H1 (cell line): ENCODE measurements around the gene RB1.

ENCODE experiments used
- BRCA1 ChIP-seq: IDR thresholded peaks from 2 replicates; pipeline ENCODE4 v1.6.1; 2012; ENCODE audit warnings: low read depth, low read length, improper control_type of control experiment
- CHD1 ChIP-seq: IDR thresholded peaks from 2 replicates; pipeline ENCODE4 v1.6.1; 2012; ENCODE audit warnings: low read depth, low read length, improper control_type of control experiment
- EP300 ChIP-seq, 2 experiments: IDR thresholded peaks; 1 replicate in 1 of 2; 2 replicates in 1 of 2; pipeline ENCODE4 v1.6.1; 2011 to 2012; ENCODE audit warnings: low read depth in 2 of 2, low read length in 2 of 2, mild to moderate bottlenecking in 2 of 2, borderline replicate concordance in 1 of 2, inconsistent platforms in 1 of 2, moderate library complexity in 1 of 2
- EZH2 ChIP-seq: fragments of 200-600 bp; sonication (generic); IDR thresholded peaks from 2 replicates; pipeline ENCODE4 v1.7.1; 2012; ENCODE audit warnings: low read depth, mild to moderate bottlenecking, moderate library complexity, low read length, inconsistent platforms; ENCODE audit not compliant: severe bottlenecking
- GABPA ChIP-seq: IDR thresholded peaks from 2 replicates; pipeline ENCODE4 v1.6.1; 2011; ENCODE audit warnings: mild to moderate bottlenecking, low read length, moderate library complexity, borderline replicate concordance; ENCODE audit not compliant: insufficient read depth
- POLR2A ChIP-seq, 2 experiments: IDR thresholded peaks; 1 replicate in 1 of 2; 2 replicates in 1 of 2; pipeline ENCODE4 v1.6.1; 2011; ENCODE audit warnings: low read depth in 2 of 2, low read length in 2 of 2, mild to moderate bottlenecking in 2 of 2; ENCODE audit errors: control extremely low read depth in 1 of 2
- POLR2AphosphoS5 ChIP-seq: IDR thresholded peaks from 2 replicates; pipeline ENCODE4 v1.6.1; 2011; ENCODE audit warnings: low read depth, low read length
- RAD21 ChIP-seq, 2 experiments: IDR thresholded peaks in 1 of 2; conservative IDR thresholded peaks in 1 of 2; 2 replicates each; pipeline ENCODE4 v1.6.1; 2011; ENCODE audit warnings: low read depth in 2 of 2, low read length in 2 of 2, improper control_type of control experiment in 1 of 2, inconsistent platforms in 1 of 2, mild to moderate bottlenecking in 1 of 2, moderate library complexity in 1 of 2
- RFX5 ChIP-seq: IDR thresholded peaks from 2 replicates; pipeline ENCODE4 v1.6.1; 2011; ENCODE audit warnings: low read depth, low read length, improper control_type of control experiment, borderline replicate concordance
- TAF7 ChIP-seq: optimal IDR thresholded peaks from 2 replicates; pipeline ENCODE3; 2011; ENCODE audit warnings: low read depth, mild to moderate bottlenecking, inconsistent platforms, low read length, moderate library complexity, borderline replicate concordance
- USF2 ChIP-seq: IDR thresholded peaks from 2 replicates; pipeline ENCODE4 v1.6.1; 2011; ENCODE audit warnings: low read length, improper control_type of control experiment
- TF ChIP-seq, protein P1 (sequence below), 3 experiments: IDR thresholded peaks; 1 replicate in 2 of 3; 2 replicates in 1 of 3; pipeline versions ENCODE4 v1.5.1 to v1.6.1; 2011; ENCODE audit warnings: low read length in 3 of 3, mild to moderate bottlenecking in 3 of 3, inconsistent platforms in 2 of 3, low read depth in 1 of 3, moderate library complexity in 1 of 3; ENCODE audit not compliant: insufficient read depth in 1 of 3; ENCODE audit errors: control extremely low read depth in 1 of 3

GRCh38 chr13:48273346-48273745 lies 30.2 kb upstream of the RB1 start:
- TF ChIP-seq, protein P1, sequence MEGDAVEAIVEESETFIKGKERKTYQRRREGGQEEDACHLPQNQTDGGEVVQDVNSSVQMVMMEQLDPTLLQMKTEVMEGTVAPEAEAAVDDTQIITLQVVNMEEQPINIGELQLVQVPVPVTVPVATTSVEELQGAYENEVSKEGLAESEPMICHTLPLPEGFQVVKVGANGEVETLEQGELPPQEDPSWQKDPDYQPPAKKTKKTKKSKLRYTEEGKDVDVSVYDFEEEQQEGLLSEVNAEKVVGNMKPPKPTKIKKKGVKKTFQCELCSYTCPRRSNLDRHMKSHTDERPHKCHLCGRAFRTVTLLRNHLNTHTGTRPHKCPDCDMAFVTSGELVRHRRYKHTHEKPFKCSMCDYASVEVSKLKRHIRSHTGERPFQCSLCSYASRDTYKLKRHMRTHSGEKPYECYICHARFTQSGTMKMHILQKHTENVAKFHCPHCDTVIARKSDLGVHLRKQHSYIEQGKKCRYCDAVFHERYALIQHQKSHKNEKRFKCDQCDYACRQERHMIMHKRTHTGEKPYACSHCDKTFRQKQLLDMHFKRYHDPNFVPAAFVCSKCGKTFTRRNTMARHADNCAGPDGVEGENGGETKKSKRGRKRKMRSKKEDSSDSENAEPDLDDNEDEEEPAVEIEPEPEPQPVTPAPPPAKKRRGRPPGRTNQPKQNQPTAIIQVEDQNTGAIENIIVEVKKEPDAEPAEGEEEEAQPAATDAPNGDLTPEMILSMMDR (IDR thresholded peaks at IDR 0.05; ENCODE audit: control extremely low read depth in 1 of 3, insufficient read depth in 1 of 3, low read depth in 1 of 3, low read length in 3 of 3) = no peak
- no peak for TF ChIP-seq POLR2AphosphoS5
- no peak for TF ChIP-seq POLR2A (IDR thresholded peaks at IDR 0.05; ENCODE audit: control extremely low read depth in 1 of 2, low read depth in 2 of 2, low read length in 2 of 2)
- no peak for TF ChIP-seq CHD1
- no peak for TF ChIP-seq BRCA1
- no peak for TF ChIP-seq RAD21 (IDR thresholded peaks at IDR 0.05 in 1 of 2, conservative IDR thresholded peaks at IDR 0.05 in 1 of 2; ENCODE audit: low read depth in 2 of 2, low read length in 2 of 2)
- TF ChIP-seq EZH2 = no peak
- TF ChIP-seq EP300 (IDR thresholded peaks at IDR 0.05; ENCODE audit: borderline replicate concordance in 1 of 2, low read depth in 2 of 2, low read length in 2 of 2) = no peak
- no peak for TF ChIP-seq USF2
- TF ChIP-seq TAF7 = no peak
- no peak for TF ChIP-seq RFX5
- TF ChIP-seq GABPA = no peak
